Adrenal gland (tissue), 5 donors: ENCODE data around the gene CHST11.

Experiments used
- CTCF ChIP-seq, 6 experiments: fragments of 450-650 bp in 4 of 6; fragments of 200-600 bp in 2 of 6; sonication (generic) in 1 of 6; IDR thresholded peaks; 1 replicate in 5 of 6; 2 replicates in 1 of 6; pipeline versions ENCODE4 v1.5.1 to v1.8.0; 2016 to 2021; ENCODE audit warnings: antibody characterized with exemption in 6 of 6, mild to moderate bottlenecking in 2 of 6, moderate library complexity in 1 of 6
- POLR2A ChIP-seq, 2 donors: fragments of 450-650 bp; IDR thresholded peaks; one replicate each; pipeline ENCODE4 v1.6.1; 2017; ENCODE audit warnings: antibody characterized with exemption in 2 of 2, mild to moderate bottlenecking in 2 of 2, moderate library complexity in 1 of 2
- donor health status: DM: no; HTN: no; CAD: no.

- TF ChIP-seq CTCF (IDR thresholded peaks at IDR 0.05) (no peak), POLR2A (IDR thresholded peaks at IDR 0.05) (no peak)
Observed at GRCh38 chr12:104712477-104712876, 255.7 kb downstream of the CHST11 start.
